Keratinocyte (primary cell): ENCODE measurements around the gene MAN1C1. TPM values are rescaled to one million over a fixed set of nuclear protein-coding genes. Genes with fewer than 3 reads are reported as not detected.

Source experiments
- DNase-seq: peaks from one replicate; pipeline ENCODE4 v3.0.0-alpha.2; 2011; ENCODE audit warnings: low read depth, missing footprints, low spot score
- FAIRE-seq: peaks from 2 replicates; lab custom pipeline; 2011; peaks lifted over from hg19 to GRCh38; lab: Jason Lieb, UNC
- H2AFZ ChIP-seq: 2 replicates; pipeline ENCODE4 v1.6.0; 2012; ENCODE audit warnings: low read length, control low read depth, inconsistent platforms; ENCODE audit not compliant: control insufficient read depth
- H3K27ac ChIP-seq: 2 replicates; pipeline ENCODE4 v1.5.1; 2011; ENCODE audit warnings: low read length; ENCODE audit not compliant: control insufficient read depth, insufficient read depth
- H3K27me3 ChIP-seq: 3 replicates; pipeline ENCODE4 v1.6.0; 2011; ENCODE audit warnings: low read length; ENCODE audit not compliant: control insufficient read depth, insufficient read depth; ENCODE audit errors: extremely low read depth
- H3K36me3 ChIP-seq, 2 experiments: 2 replicates in 1 of 2; 3 replicates in 1 of 2; pipeline ENCODE4 v1.5.1; 2011; ENCODE audit warnings: low read length in 2 of 2, mild to moderate bottlenecking in 1 of 2; ENCODE audit not compliant: control insufficient read depth in 2 of 2, insufficient read depth in 2 of 2; ENCODE audit errors: extremely low read depth in 1 of 2
- H3K4me1 ChIP-seq: 3 replicates; pipeline ENCODE4 v1.5.1; 2011; ENCODE audit warnings: low read length; ENCODE audit not compliant: control insufficient read depth, insufficient read depth; ENCODE audit errors: extremely low read depth
- H3K4me2 ChIP-seq: 3 replicates; pipeline ENCODE4 v1.6.0; 2011; ENCODE audit warnings: low read depth, low read length; ENCODE audit not compliant: control insufficient read depth, insufficient read depth; ENCODE audit errors: extremely low read depth
- H3K4me3 ChIP-seq, 3 experiments: fragments of 200-600 bp in 1 of 3; sonication (generic) in 1 of 3; 2 replicates in 2 of 3; 3 replicates in 1 of 3; pipeline ENCODE4 v1.5.1; 2011 to 2016; ENCODE audit warnings: low read length in 3 of 3, mild to moderate bottlenecking in 3 of 3, control low read depth in 2 of 3, inconsistent platforms in 1 of 3, low read depth in 1 of 3, mixed read lengths in 1 of 3, mixed run types in 1 of 3, moderate library complexity in 1 of 3; ENCODE audit not compliant: control insufficient read depth in 2 of 3, insufficient read depth in 2 of 3; ENCODE audit errors: extremely low read depth in 1 of 3
- H3K79me2 ChIP-seq: 2 replicates; pipeline ENCODE4 v1.6.0; 2012; ENCODE audit warnings: low read length; ENCODE audit not compliant: control insufficient read depth, insufficient read depth
- H3K9ac ChIP-seq: 3 replicates; pipeline ENCODE4 v1.6.0; 2011; ENCODE audit warnings: low read length; ENCODE audit not compliant: control insufficient read depth, insufficient read depth; ENCODE audit errors: extremely low read depth
- H3K9me1 ChIP-seq: 3 replicates; pipeline ENCODE4 v1.6.0; 2011; ENCODE audit warnings: low read length; ENCODE audit not compliant: control insufficient read depth, insufficient read depth; ENCODE audit errors: extremely low read depth
- H3K9me3 ChIP-seq: 2 replicates; pipeline ENCODE4 v1.5.1; 2012; ENCODE audit warnings: low read depth, low read length; ENCODE audit not compliant: control insufficient read depth
- H4K20me1 ChIP-seq: 3 replicates; pipeline ENCODE4 v1.6.0; 2011; ENCODE audit warnings: low read length; ENCODE audit not compliant: control insufficient read depth, insufficient read depth; ENCODE audit errors: extremely low read depth
- EZH2 ChIP-seq: IDR thresholded peaks from one replicate; pipeline ENCODE4 v1.6.1; 2012; ENCODE audit warnings: inconsistent platforms, mild to moderate bottlenecking, low read length, moderate library complexity
- dilution Hi-C: fragments of 300-500 bp; cut with MboI; formaldehyde crosslinking; loops from one replicate; pipeline ENCODE4 v1.7.0; 2020; ENCODE audit warnings: low sequenced_read_pairs; ENCODE audit not compliant: extremely low pct_ligation_motif_present
- polyA plus RNA-seq, 5 experiments: library from polyadenylated mRNA; depleted of rRNA in 3 of 5; stranded (reverse) in 3 of 5; stranded (forward) in 1 of 5; unstranded in 1 of 5; fragments of >200 nt; gene quantifications; 1 replicate in 1 of 5; 2 replicates in 3 of 5; 3 replicates in 1 of 5; pipeline versions ENCODE4 v1.2.1 to v1.2.3, GENCODE V29; 2011 to 2012; ENCODE audit warnings: missing spikeins in 2 of 5, low read depth in 1 of 5, low replicate concordance in 1 of 5
- TF ChIP-seq, protein P1 (sequence below), 3 experiments: IDR thresholded peaks in 1 of 3; conservative IDR thresholded peaks in 1 of 3; optimal IDR thresholded peaks in 1 of 3; 2 replicates in 2 of 3; 3 replicates in 1 of 3; pipeline versions ENCODE3 to v1.5.1; 2011; ENCODE audit warnings: low read length in 3 of 3, mild to moderate bottlenecking in 3 of 3, moderate library complexity in 2 of 3, control low read depth in 1 of 3, inconsistent platforms in 1 of 3; ENCODE audit not compliant: insufficient read depth in 2 of 3; ENCODE audit errors: extremely low read depth in 1 of 3

The MAN1C1 gene
- polyA plus RNA-seq, 1 donor (not counting 4 experiments of a cell fraction or from before 2014, with no cell fraction given): 0.07 TPM

DNA sequence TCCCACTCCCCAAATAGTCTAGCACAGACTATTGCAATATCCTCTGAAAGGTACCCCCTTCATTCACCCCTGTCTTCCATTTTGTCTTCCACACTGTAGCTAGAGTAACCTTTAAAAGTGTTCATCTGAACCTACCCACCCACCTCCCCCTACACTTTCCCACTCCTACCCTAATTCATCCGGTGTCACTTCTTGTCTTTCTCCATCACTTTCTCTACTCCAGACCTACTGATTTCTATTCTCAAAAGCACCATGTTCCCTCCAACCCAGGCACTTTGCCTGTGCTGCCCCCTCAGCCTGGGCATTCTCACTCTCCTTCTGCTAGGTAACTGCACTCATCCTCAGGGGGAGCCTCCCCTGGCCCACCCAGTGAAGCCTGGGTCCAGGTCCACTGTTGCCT, 4.7 kb upstream of the MAN1C1 start:
- H3K27me3 ChIP-seq: peaks cover 31% of the 10 kb centered on the region
- H4K20me1 ChIP-seq: no peaks in the 10 kb centered on the region
- DNase-seq: no peak
- H3K4me2 ChIP-seq: no peak overlapping the region
- no peak overlapping the region for H3K27ac ChIP-seq
- H3K9me1 ChIP-seq: no peaks in the 10 kb centered on the region
- H3K79me2 ChIP-seq: no peaks in the 10 kb centered on the region
- H3K9ac ChIP-seq: no peak overlapping the region
- no peak overlapping the region for H2AFZ ChIP-seq
- dilution Hi-C loops: no loop called here
- H3K4me1 ChIP-seq: peaks cover 3% of the 10 kb centered on the region
- FAIRE-seq: no peak
- TF ChIP-seq, protein P1, sequence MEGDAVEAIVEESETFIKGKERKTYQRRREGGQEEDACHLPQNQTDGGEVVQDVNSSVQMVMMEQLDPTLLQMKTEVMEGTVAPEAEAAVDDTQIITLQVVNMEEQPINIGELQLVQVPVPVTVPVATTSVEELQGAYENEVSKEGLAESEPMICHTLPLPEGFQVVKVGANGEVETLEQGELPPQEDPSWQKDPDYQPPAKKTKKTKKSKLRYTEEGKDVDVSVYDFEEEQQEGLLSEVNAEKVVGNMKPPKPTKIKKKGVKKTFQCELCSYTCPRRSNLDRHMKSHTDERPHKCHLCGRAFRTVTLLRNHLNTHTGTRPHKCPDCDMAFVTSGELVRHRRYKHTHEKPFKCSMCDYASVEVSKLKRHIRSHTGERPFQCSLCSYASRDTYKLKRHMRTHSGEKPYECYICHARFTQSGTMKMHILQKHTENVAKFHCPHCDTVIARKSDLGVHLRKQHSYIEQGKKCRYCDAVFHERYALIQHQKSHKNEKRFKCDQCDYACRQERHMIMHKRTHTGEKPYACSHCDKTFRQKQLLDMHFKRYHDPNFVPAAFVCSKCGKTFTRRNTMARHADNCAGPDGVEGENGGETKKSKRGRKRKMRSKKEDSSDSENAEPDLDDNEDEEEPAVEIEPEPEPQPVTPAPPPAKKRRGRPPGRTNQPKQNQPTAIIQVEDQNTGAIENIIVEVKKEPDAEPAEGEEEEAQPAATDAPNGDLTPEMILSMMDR (optimal IDR thresholded peaks at IDR 0.05 in 1 of 3, IDR thresholded peaks at IDR 0.05 in 1 of 3, conservative IDR thresholded peaks at IDR 0.05 in 1 of 3; ENCODE audit: extremely low read depth in 1 of 3, insufficient read depth in 2 of 3, low read length in 3 of 3): no peak
- TF ChIP-seq EZH2: no peak
- H3K4me3 ChIP-seq: no peak overlapping the region
- H3K36me3 ChIP-seq: no peaks in the 10 kb centered on the region
- H3K9me3 ChIP-seq: no peaks in the 10 kb centered on the region

DNA sequence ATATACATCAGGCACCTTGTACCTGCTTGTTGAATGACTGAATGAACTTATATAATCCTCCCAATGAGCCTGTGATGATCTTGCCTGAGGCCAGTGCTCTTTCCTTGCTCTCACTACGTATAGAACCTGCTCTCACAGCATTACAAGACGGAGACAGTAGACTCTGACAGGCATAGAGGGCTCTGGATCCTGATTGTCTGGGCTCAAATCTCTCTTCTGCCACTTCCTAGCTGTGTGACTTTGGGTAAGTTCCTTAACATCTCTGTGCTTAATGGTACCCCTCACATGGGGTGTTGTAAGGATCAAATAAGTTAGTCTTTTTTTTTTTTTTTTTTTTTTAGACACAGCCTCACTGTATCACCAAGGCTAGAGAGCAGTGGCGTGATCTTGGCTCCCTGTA, 4.2 kb upstream of the MAN1C1 start:
- Histone ChIP-seq H3K4me3 (no peak overlapping the region), H2AFZ (no peak overlapping the region), H3K4me2 (no peak overlapping the region), H3K79me2 (no peaks in the 10 kb centered on the region), H3K9me3 (no peaks in the 10 kb centered on the region), H4K20me1 (no peaks in the 10 kb centered on the region), H3K9me1 (no peaks in the 10 kb centered on the region), H3K4me1 (peaks cover 3% of the 10 kb centered on the region), H3K9ac (no peak overlapping the region), H3K27ac (no peak overlapping the region), H3K36me3 (no peaks in the 10 kb centered on the region), H3K27me3 (peaks cover 36% of the 10 kb centered on the region)
- DNase-seq (no peak), FAIRE-seq (no peak)
- no peak for TF ChIP-seq EZH2
- TF ChIP-seq, protein P1 (optimal IDR thresholded peaks at IDR 0.05 in 1 of 3, IDR thresholded peaks at IDR 0.05 in 1 of 3, conservative IDR thresholded peaks at IDR 0.05 in 1 of 3; ENCODE audit: extremely low read depth in 1 of 3, insufficient read depth in 2 of 3, low read length in 3 of 3): no peak
- dilution Hi-C loops: no loop called here
